ENCODE measurements around the gene WFDC5.

Gene WFDC5

DNA sequence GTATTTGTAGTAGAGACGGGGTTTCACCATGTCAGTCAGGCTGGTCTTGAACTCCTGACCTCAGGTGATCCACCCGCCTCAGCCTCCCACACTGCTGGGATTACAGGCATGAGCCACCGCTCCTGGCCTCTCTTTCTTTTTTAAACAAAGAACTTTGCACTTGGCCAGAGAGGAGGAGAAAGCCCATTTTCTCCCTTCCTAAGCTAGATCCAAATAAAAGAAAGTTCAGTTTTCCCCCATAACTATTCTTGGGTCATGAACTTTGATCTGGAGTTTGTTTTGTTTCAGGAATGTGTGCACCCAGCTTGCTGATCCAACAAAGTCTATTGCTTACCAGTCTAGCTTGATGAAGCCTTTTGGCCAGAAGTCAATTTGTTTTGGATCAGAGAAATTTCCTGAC, 37.4 kb downstream of the WFDC5 start:
- no peak overlapping the region for H3K4me3 ChIP-seq (ENCODE audit: low read depth, low read length)
- in situ Hi-C loops (cut with HindIII; ENCODE audit: low sequenced_read_pairs) = no loop called here
- DNase-seq (ENCODE audit: low read depth, low spot score) = no peak
- TF ChIP-seq, protein P1, sequence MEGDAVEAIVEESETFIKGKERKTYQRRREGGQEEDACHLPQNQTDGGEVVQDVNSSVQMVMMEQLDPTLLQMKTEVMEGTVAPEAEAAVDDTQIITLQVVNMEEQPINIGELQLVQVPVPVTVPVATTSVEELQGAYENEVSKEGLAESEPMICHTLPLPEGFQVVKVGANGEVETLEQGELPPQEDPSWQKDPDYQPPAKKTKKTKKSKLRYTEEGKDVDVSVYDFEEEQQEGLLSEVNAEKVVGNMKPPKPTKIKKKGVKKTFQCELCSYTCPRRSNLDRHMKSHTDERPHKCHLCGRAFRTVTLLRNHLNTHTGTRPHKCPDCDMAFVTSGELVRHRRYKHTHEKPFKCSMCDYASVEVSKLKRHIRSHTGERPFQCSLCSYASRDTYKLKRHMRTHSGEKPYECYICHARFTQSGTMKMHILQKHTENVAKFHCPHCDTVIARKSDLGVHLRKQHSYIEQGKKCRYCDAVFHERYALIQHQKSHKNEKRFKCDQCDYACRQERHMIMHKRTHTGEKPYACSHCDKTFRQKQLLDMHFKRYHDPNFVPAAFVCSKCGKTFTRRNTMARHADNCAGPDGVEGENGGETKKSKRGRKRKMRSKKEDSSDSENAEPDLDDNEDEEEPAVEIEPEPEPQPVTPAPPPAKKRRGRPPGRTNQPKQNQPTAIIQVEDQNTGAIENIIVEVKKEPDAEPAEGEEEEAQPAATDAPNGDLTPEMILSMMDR (IDR thresholded peaks at IDR 0.05; ENCODE audit: low read depth, low read length) = no peak

DNA sequence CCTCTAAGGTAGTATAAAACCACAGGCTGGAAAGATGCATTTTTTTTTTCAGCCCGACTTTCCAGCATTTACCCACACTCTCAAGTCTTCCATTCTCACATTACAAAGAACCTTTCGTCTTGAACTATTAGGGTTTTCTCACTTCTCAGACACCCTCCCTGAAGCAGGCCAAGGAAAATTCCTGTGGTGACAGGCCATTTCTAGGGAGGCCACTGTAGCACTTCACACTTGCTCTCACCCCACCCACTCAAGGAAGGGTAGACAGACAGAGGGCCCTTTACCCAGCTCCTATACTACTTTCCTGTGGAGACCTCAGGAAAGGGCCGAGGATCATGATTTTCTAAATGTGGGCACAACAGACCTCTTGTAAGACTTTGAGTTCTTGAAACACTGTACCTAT, 41.8 kb downstream of the WFDC5 start:
- in situ Hi-C loops (cut with HindIII; ENCODE audit: low sequenced_read_pairs) = no loop called here
- TF ChIP-seq, protein P1 (IDR thresholded peaks at IDR 0.05; ENCODE audit: low read depth, low read length) = no peak
- no peak overlapping the region for H3K4me3 ChIP-seq (ENCODE audit: low read depth, low read length)
- DNase-seq (ENCODE audit: low read depth, low spot score) = peak; percentile 27

DNA sequence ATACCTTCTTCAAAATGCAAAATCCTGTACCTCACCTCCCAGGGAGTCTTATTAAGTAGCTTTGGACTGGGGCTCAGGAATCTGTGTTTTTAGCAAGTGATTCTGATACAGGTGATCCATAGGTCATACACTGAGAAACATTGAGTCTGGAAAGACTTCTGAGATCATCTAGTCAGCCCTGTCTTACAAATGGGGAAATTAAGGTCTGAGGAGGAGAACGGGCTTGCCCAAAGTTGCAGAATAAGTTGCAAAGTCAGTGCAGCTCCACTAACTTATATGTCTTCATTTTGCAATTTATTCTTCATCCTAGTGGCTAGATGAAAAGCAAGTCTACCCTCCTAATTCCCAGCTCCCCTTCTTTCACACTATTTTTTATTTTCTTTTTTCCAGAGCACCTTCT, 42.9 kb downstream of the WFDC5 start:
- in situ Hi-C loops (cut with HindIII; ENCODE audit: low sequenced_read_pairs) = no loop called here
- no peak overlapping the region for H3K4me3 ChIP-seq (ENCODE audit: low read depth, low read length)
- TF ChIP-seq, protein P1 (IDR thresholded peaks at IDR 0.05; ENCODE audit: low read depth, low read length) = no peak
- no peak for DNase-seq (ENCODE audit: low read depth, low spot score)

DNA sequence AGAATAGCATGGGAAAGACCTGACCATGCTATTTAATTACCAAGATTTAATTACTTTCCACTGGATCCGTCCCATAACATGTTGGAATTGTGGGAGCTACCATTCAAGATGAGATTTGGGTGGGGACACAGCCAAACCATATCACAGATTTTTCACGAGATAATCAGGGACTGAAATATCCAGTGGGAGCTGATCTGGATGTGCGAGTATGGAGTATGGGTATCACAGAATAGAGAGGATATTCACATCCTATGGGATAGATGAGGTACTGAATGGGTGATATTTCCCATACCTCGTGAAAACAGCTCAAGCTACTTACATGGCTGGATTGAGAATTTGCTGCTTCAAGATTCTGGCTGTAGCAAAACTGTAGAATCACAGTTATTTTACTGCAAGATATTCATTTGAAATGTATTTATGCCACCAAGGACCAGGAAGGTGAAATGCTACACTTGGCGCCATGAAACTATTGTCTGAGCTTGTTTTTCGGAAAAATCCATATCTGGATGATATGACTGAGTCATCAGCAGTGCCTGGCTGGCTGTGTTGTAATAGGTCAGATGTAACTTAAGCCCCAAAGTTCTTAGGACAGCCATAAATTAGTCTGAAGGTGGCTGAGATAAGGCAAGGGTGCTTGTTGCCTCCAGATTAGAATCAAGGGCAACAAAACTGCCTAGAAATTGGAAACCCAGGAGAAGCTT, 43.9 kb downstream of the WFDC5 start:
- H3K4me3 ChIP-seq (ENCODE audit: low read depth, low read length) = no peak overlapping the region
- no peak for DNase-seq (ENCODE audit: low read depth, low spot score)
- in situ Hi-C loops (cut with HindIII; ENCODE audit: low sequenced_read_pairs) = no loop called here
- TF ChIP-seq, protein P1 (IDR thresholded peaks at IDR 0.05; ENCODE audit: low read depth, low read length) = no peak

DNA sequence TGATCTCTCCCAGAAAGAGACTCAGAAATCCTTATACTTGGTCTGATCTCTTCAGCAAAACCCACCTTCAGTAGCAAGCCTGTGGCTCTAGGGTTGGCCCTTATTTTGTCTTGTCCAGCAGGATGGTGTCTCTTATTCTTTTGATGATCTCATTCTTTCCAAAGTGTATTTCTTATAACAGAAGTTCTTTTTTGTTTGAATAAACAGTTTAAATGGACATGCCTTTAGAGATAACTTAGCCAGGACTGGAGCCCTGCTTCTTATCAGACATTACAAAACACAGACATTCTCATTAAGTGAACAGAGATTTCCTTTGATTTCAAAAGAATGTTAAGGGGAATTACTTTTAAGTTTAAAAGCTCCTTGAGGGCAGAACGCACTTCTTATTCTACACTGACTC, 45.7 kb downstream of the WFDC5 start:
- in situ Hi-C loops (cut with HindIII; ENCODE audit: low sequenced_read_pairs) = no loop called here
- TF ChIP-seq, protein P1 (IDR thresholded peaks at IDR 0.05; ENCODE audit: low read depth, low read length) = no peak
- DNase-seq (ENCODE audit: low read depth, low spot score) = no peak
- H3K4me3 ChIP-seq (ENCODE audit: low read depth, low read length) = no peak overlapping the region

DNA sequence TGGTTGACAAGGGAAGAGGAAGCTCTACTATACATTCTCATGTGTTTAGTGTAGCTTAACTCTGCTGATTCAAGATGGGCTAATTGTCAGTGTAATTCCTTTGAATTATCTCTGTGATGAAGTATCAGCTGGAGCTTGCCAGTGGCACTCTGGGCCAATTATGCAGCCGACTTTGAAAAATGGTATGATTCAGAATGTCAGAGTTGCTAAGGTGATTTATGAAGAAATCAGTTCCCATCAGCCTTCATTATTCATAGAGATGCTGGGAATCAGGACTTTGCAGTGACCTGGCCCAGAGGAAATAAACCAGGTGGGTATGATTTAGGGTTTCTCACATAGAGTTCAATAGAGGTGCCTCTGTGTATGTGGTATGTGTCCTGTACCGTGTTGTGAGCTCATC, 47.4 kb downstream of the WFDC5 start:
- DNase-seq (ENCODE audit: low read depth, low spot score) = no peak
- in situ Hi-C loops (cut with HindIII; ENCODE audit: low sequenced_read_pairs) = no loop called here
- TF ChIP-seq, protein P1 (IDR thresholded peaks at IDR 0.05; ENCODE audit: low read depth, low read length) = no peak
- H3K4me3 ChIP-seq (ENCODE audit: low read depth, low read length) = no peak overlapping the region
